GM12878 (cell line): ENCODE data around the gene LIN7A. TPM values are rescaled to one million over a fixed set of nuclear protein-coding genes. Genes with fewer than 3 reads are reported as not detected.

ENCODE experiments used
- ATAC-seq: fragments of 200-7000 bp; cut with Tn5 transposase; 3 replicates; pipeline ENCODE4 v1.9.1; 2020; ENCODE audit warnings: mild to moderate bottlenecking, moderate library complexity
- BruUV-seq: library from RNA; stranded (reverse); fragments of 400-500 nt; replicated peaks from 2 replicates; lab custom pipeline; 2021; lab: Mats Ljungman, UMichigan
- CTCF ChIA-PET: fragments of 300-600 bp; sonication (Branson Sonifier 250); formaldehyde crosslinking; extraction: SDS; loops from one replicate; lab custom pipeline; 2021; ENCODE audit warnings: inconsistent platforms; lab: Yijun Ruan, JAX
- POLR2A ChIA-PET: fragments of 350-600 bp; formaldehyde crosslinking; extraction: SDS; loops from one replicate; lab custom pipeline; 2021; ENCODE audit warnings: inconsistent platforms; lab: Charles Lee
- RAD21 ChIA-PET: fragments of 300-600 bp; sonication (Branson Sonifier 250); formaldehyde crosslinking; loops from one replicate; lab custom pipeline; 2023; ENCODE audit warnings: antibody characterized with exemption; ENCODE audit not compliant: unreplicated experiment; lab: Charles Lee
- SMC1A ChIA-PET: fragments of 300-600 bp; sonication (Branson Sonifier 250); formaldehyde crosslinking; loops from one replicate; lab custom pipeline; 2023; ENCODE audit not compliant: unreplicated experiment, uncharacterized antibody; lab: Charles Lee
- DNase-seq: peaks from one replicate; pipeline ENCODE4 v3.0.0-alpha.2; 2011; ENCODE audit warnings: low read depth, low spot score
- FAIRE-seq: peaks from 3 replicates; lab custom pipeline; 2011; peaks lifted over from hg19 to GRCh38; lab: Jason Lieb, UNC
- H2AFZ ChIP-seq: 2 replicates; pipeline ENCODE4 v1.6.0; 2011; ENCODE audit warnings: low read depth, low read length, control low read depth; ENCODE audit not compliant: control insufficient read depth
- H3K27ac ChIP-seq: 2 replicates; pipeline ENCODE4 v1.5.1; 2011; ENCODE audit warnings: control low read depth; ENCODE audit not compliant: control insufficient read depth, insufficient read depth
- H3K27me3 ChIP-seq, 2 experiments: replicated peaks in 1 of 2; 2 replicates each; pipeline versions ENCODE4 v1.6.0 to v1.6.1; 2011; ENCODE audit warnings: low read length in 1 of 2; ENCODE audit not compliant: control insufficient read depth in 2 of 2, insufficient read depth in 2 of 2
- H3K36me3 ChIP-seq, 2 experiments: 2 replicates each; pipeline ENCODE4 v1.5.1; 2011; ENCODE audit warnings: low read length in 1 of 2; ENCODE audit not compliant: control insufficient read depth in 2 of 2, insufficient read depth in 2 of 2
- H3K4me1 ChIP-seq: 2 replicates; pipeline ENCODE4 v1.6.1; 2011; ENCODE audit warnings: mild to moderate bottlenecking, low read length, moderate library complexity, mixed read lengths; ENCODE audit not compliant: control insufficient read depth, insufficient read depth
- H3K4me2 ChIP-seq: 2 replicates; pipeline ENCODE4 v1.6.0; 2011; ENCODE audit warnings: control low read depth; ENCODE audit not compliant: control insufficient read depth, insufficient read depth
- H3K4me3 ChIP-seq: fragments of 200-600 bp; sonication (generic); 2 replicates; pipeline ENCODE4 v1.5.1; 2016
- H3K79me2 ChIP-seq: 2 replicates; pipeline ENCODE4 v1.6.0; 2011; ENCODE audit warnings: low read length; ENCODE audit not compliant: control insufficient read depth, insufficient read depth
- H3K9ac ChIP-seq: 2 replicates; pipeline ENCODE4 v1.8.0; 2011; ENCODE audit warnings: low read length, control low read depth, mixed read lengths; ENCODE audit not compliant: control insufficient read depth, insufficient read depth
- H3K9me3 ChIP-seq: replicated peaks from 3 replicates; pipeline ENCODE4 v1.5.1; 2011; ENCODE audit warnings: mild to moderate bottlenecking, low read length; ENCODE audit not compliant: control insufficient read depth, insufficient read depth
- H4K20me1 ChIP-seq: 2 replicates; pipeline ENCODE4 v1.6.0; 2011; ENCODE audit not compliant: control insufficient read depth, insufficient read depth
- EZH2 ChIP-seq: IDR thresholded peaks from 2 replicates; pipeline ENCODE4 v1.6.1; 2012; ENCODE audit warnings: low read depth, mild to moderate bottlenecking, control low read depth, inconsistent platforms, low read length, borderline replicate concordance; ENCODE audit not compliant: control insufficient read depth
- FOXM1 ChIP-seq: IDR thresholded peaks from 2 replicates; pipeline ENCODE4 v1.6.1; 2012; ENCODE audit warnings: low read depth, mild to moderate bottlenecking, inconsistent platforms, low read length, moderate library complexity
- MTA2 ChIP-seq: fragments of 450-650 bp; IDR thresholded peaks from 2 replicates; pipeline ENCODE4 v1.6.1; 2016; ENCODE audit warnings: low read depth, mild to moderate bottlenecking, moderate library complexity
- NR2C1 ChIP-seq: fragments of 450-650 bp; IDR thresholded peaks from 2 replicates; pipeline ENCODE4 v1.6.1; 2017; ENCODE audit warnings: antibody characterized with exemption, mild to moderate bottlenecking, moderate library complexity
- NR2C2 ChIP-seq: IDR thresholded peaks from 2 replicates; pipeline ENCODE4 v1.6.1; 2011; ENCODE audit warnings: borderline replicate concordance, low read depth; ENCODE audit not compliant: control insufficient read depth, insufficient read length
- SPI1 ChIP-seq: IDR thresholded peaks from 2 replicates; pipeline ENCODE4 v1.6.1; 2011; ENCODE audit warnings: low read depth, mild to moderate bottlenecking, low read length, moderate library complexity, borderline replicate concordance; ENCODE audit not compliant: insufficient read depth
- ZNF207 ChIP-seq: fragments of 450-650 bp; IDR thresholded peaks from 2 replicates; pipeline ENCODE4 v1.6.1; 2014; ENCODE audit warnings: antibody characterized with exemption, mild to moderate bottlenecking, borderline replicate concordance
- ZNF687 ChIP-seq: fragments of 450-650 bp; IDR thresholded peaks from 2 replicates; pipeline ENCODE4 v1.6.1; 2017; ENCODE audit warnings: mild to moderate bottlenecking, moderate library complexity
- WGBS: methylation state at CpG from one replicate; pipeline ENCODE4 v1.1.6; 2016; ENCODE audit warnings: low lambda C conversion rate; ENCODE audit not compliant: insufficient replicate concordance, insufficient coverage; ENCODE audit errors: missing lambda C conversion rate; 5-methylcytosine and 5-hydroxymethylcytosine counted together
- in situ Hi-C: fragments of 300-500 bp; cut with MboI; formaldehyde crosslinking; loops from 9 replicates; pipeline ENCODE4 v1.14.3; 2018; ENCODE audit warnings: mixed read lengths
- intact Hi-C: fragments of 100-400 bp; cut with micrococcal nuclease; formaldehyde crosslinking; loops from one replicate; pipeline ENCODE4 v1.14.2; 2022; ENCODE audit not compliant: unreplicated experiment
- polyA plus RNA-seq, 11 experiments: library from polyadenylated mRNA; depleted of rRNA in 4 of 11; unstranded in 6 of 11; stranded (reverse) in 5 of 11; fragments of >200 nt; fragmentation: Nextera tagmentation in 4 of 11; fragmentation: Illumina TruSeq in 1 of 11; extraction: Ambion mirVana in 4 of 11; extraction: Trizol in 1 of 11; gene quantifications; 1 replicate in 1 of 11; 2 replicates in 10 of 11; pipeline versions ENCODE4 v1.2.1 to v1.2.3, GENCODE V29; 2011 to 2016; ENCODE audit warnings: inconsistent platforms in 2 of 11, missing spikeins in 2 of 11, low read depth in 1 of 11
- total RNA-seq, 4 experiments: library from RNA; depleted of rRNA in 3 of 4; stranded (reverse); fragments of >200 nt in 3 of 4; fragmentation: Illumina TruSeq in 1 of 4; extraction: Trizol in 1 of 4; gene quantifications; 2 replicates each; pipeline versions ENCODE4 v1.2.1 to v1.2.3, GENCODE V29; 2013 to 2021
- TF ChIP-seq, protein P1 (sequence below): fragments of 450-650 bp; IDR thresholded peaks from 2 replicates; pipeline ENCODE4 v1.6.1; 2017; ENCODE audit warnings: borderline replicate concordance

Gene LIN7A
- total and polyA plus RNA-seq, 10 of the 15 experiments (the other 5 are each of a cell fraction or from before 2014, with no cell fraction given) = 0.04 to 0.93 (median 0.35) TPM; not detected in 1

GRCh38 chr12:80860928-80861327 lies 76.8 kb downstream of the LIN7A start:
- H3K79me2 ChIP-seq = no peaks in the 10 kb centered on the region
- WGBS = 38% methylated on average over 5 of the region's 5 CpGs
- H3K27ac ChIP-seq = no peak overlapping the region
- POLR2A ChIA-PET = no interaction called here
- no peak overlapping the region for H3K4me3 ChIP-seq
- SMC1A ChIA-PET = interaction anchor here (1.8 kb wide), 1 partner anchor 22 kb away, joined by 4 read pairs; no protein-coding TSS in a partner anchor
- no peaks in the 10 kb centered on the region for H3K4me1 ChIP-seq
- CTCF ChIA-PET = no interaction called here
- no peaks in the 10 kb centered on the region for H4K20me1 ChIP-seq
- H2AFZ ChIP-seq = no peak overlapping the region
- H3K4me2 ChIP-seq = no peak overlapping the region
- in situ Hi-C loops (no loop called here), intact Hi-C loops (no loop called here)
- no peak overlapping the region for H3K9ac ChIP-seq
- BruUV-seq = no TSS peak
- no peak for ATAC-seq
- TF ChIP-seq SPI1 (no peak), NR2C2 (no peak), NR2C1 (no peak), EZH2 (no peak), MTA2 (no peak), FOXM1 (no peak), ZNF687 (no peak), ZNF207 (no peak)
- TF ChIP-seq, protein P1, sequence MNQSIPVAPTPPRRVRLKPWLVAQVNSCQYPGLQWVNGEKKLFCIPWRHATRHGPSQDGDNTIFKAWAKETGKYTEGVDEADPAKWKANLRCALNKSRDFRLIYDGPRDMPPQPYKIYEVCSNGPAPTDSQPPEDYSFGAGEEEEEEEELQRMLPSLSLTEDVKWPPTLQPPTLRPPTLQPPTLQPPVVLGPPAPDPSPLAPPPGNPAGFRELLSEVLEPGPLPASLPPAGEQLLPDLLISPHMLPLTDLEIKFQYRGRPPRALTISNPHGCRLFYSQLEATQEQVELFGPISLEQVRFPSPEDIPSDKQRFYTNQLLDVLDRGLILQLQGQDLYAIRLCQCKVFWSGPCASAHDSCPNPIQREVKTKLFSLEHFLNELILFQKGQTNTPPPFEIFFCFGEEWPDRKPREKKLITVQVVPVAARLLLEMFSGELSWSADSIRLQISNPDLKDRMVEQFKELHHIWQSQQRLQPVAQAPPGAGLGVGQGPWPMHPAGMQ = no peak
- RAD21 ChIA-PET = no interaction called here
- no peaks in the 10 kb centered on the region for H3K27me3 ChIP-seq
- no peak for DNase-seq
- H3K9me3 ChIP-seq = no peaks in the 10 kb centered on the region
- no peak for FAIRE-seq
- H3K36me3 ChIP-seq = no peaks in the 10 kb centered on the region
